Skeletal muscle satellite cell (primary cell): ENCODE measurements around the gene RNF130.
A peak's percentile ranks its signal among the peaks of the same experiment; 100 is the strongest.

Experiments
- H3K27me3 ChIP-seq: 2 replicates; pipeline ENCODE4 v1.7.0; 2013; ENCODE audit warnings: low read length; ENCODE audit not compliant: control insufficient read depth, insufficient read depth
- H3K36me3 ChIP-seq: 2 replicates; pipeline ENCODE4 v1.7.0; 2013; ENCODE audit warnings: mild to moderate bottlenecking, control low read depth, low read length; ENCODE audit not compliant: insufficient read depth
- H3K4me1 ChIP-seq: 2 replicates; pipeline ENCODE4 v1.7.0; 2013; ENCODE audit warnings: low read length; ENCODE audit not compliant: control insufficient read depth, insufficient read depth
- H3K4me2 ChIP-seq: 2 replicates; pipeline ENCODE4 v1.7.0; 2013; ENCODE audit warnings: mild to moderate bottlenecking, low read length
- H3K4me3 ChIP-seq: 2 replicates; pipeline ENCODE4 v1.7.0; 2013; ENCODE audit warnings: low read length
- H3K9ac ChIP-seq: 2 replicates; pipeline ENCODE4 v1.7.0; 2013; ENCODE audit warnings: mild to moderate bottlenecking, low read depth, low read length, moderate library complexity
- H3K9me3 ChIP-seq: replicated peaks from 2 replicates; pipeline ENCODE4 v1.7.0; 2013; ENCODE audit warnings: mild to moderate bottlenecking, control low read depth, low read length
- small RNA-seq: library from RNA; depleted of rRNA; stranded (forward); fragments of <200 nt; gene quantifications from one replicate; pipeline ENCODE3, GENCODE V24; 2012

The RNF130 gene

GRCh38 chr5:179905161-179905560, 166.4 kb downstream of the RNF130 start:
- no peak overlapping the region for H3K4me2 ChIP-seq
- no peaks in the 10 kb centered on the region for H3K9me3 ChIP-seq
- peaks cover 30% of the 10 kb centered on the region for H3K4me1 ChIP-seq
- H3K9ac ChIP-seq, result no peak overlapping the region
- no peak overlapping the region for H3K4me3 ChIP-seq
- no peaks in the 10 kb centered on the region for H3K27me3 ChIP-seq
- H3K36me3 ChIP-seq, result peaks cover 48% of the 10 kb centered on the region

Small RNA genes lying within 50 kb of the gene (small RNA-seq; reads per million reads assigned to genes)
- gene MIR340, result 13.7 reads per million, percentile 92 among the genes with 10 or more reads in this experiment
